ENCODE results near the gene GCLM. TPM values are rescaled to one million over a fixed set of nuclear protein-coding genes. Genes with fewer than 3 reads are reported as not detected.
"Not testable (repeated sequence)": the region's sequence is repeated elsewhere in the genome, so short reads cannot be mapped to it uniquely, and the experiment has no call there.

Gene GCLM
- total RNA-seq, 2 experiments from 2014 or later, result 19.6 to 21.2 TPM

DNA sequence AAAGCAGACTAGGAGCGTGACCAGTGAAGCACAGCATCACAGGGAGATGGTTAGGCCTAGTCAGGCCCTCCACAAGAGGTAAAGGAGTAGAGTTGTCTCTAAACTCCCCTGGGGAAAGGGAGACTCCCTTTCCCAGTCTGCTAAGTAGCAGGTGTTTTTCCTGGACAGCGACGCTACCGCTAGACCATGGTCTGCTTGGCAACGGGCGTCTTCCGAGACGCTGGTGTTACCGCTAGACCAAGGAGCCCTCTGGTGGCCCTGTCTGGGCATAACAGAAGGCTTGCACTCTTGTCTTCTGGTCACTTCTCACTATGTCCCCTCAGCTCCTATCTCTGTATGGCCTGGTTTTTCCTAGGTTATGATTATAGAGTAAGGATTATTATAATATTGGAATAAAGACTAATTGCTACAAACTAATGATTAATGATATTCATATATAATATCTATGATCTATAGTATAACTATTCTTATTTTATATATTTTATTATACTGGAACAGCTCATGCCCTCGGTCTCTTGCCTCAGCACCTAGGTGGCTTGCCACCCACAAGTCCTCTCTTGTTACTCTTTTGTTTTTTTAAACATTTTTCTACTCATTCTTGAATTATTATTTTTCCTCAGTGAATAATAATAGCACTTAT is 58.4 kb downstream of the GCLM start:
- CTCF ChIA-PET, result interaction anchor here (1.3 to 2.6 kb wide), 2 partner anchors 221 to 231 kb away, joined by 3 to 10 read pairs; no protein-coding TSS in a partner anchor
- POLR2A ChIA-PET, result not testable (repeated sequence)

DNA sequence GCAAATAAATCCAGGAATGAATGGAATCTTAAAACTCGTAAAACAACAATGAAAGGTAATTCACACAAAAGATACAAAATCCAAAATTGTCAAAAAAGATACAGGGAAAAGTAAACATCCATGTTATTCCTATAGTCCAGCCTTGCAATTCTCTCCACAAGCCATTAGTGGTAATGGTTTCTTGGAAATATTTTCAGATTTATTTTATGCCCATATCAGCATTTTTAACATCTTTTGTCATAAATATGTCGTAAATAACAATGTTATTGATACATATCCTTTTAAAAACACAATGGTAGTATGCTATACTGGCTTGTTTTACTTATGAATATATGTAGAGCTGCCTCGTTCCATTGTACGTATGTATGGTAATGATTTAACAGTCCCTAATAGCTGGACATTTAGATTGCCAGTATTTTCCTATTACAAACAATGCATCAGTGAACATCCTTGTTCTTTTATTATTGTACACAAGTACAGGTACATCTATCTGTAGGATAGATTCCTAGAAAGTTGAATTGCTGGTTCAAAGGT is 60.8 kb downstream of the GCLM start:
- CTCF ChIA-PET, result interaction anchor here (1.0 kb wide), 1 partner anchor 31 kb away, joined by 3 read pairs; the partner anchor contains the start of gene DNTTIP2
- POLR2A ChIA-PET, result interaction anchor here (1.4 kb wide), 1 partner anchor 24 kb away, joined by 4 read pairs; no protein-coding TSS in a partner anchor

DNA sequence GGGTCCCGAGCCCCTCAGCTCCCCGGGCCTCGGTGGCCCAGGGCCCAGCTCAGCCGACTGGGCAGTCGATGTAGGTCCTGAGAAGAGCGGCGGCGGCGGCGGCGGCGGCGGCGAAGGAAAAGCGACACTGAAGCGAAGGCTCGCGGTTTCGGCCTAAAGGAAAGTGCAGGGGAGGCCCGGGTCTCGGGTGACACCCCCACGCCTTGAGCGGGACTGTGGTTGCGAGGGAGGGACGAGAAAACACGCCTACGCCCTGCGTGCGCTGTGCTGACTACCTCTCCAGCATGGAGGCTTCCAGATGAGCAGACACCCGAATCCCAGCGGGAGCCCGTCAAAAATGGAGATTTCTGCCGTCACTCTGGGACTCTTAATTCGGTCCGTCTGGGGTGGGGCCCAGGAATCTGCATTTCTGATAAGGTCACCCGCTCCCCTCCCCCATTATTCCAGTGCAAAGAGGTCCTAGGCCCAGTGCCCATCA is 61.4 kb downstream of the GCLM start:
- ChIA-PET CTCF (interaction anchor here (1.0 kb wide), 1 partner anchor 32 kb away, joined by 3 read pairs; the partner anchor contains the start of gene DNTTIP2), POLR2A (interaction anchor here (1.4 kb wide), 1 partner anchor 25 kb away, joined by 4 read pairs; no protein-coding TSS in a partner anchor)

DNA sequence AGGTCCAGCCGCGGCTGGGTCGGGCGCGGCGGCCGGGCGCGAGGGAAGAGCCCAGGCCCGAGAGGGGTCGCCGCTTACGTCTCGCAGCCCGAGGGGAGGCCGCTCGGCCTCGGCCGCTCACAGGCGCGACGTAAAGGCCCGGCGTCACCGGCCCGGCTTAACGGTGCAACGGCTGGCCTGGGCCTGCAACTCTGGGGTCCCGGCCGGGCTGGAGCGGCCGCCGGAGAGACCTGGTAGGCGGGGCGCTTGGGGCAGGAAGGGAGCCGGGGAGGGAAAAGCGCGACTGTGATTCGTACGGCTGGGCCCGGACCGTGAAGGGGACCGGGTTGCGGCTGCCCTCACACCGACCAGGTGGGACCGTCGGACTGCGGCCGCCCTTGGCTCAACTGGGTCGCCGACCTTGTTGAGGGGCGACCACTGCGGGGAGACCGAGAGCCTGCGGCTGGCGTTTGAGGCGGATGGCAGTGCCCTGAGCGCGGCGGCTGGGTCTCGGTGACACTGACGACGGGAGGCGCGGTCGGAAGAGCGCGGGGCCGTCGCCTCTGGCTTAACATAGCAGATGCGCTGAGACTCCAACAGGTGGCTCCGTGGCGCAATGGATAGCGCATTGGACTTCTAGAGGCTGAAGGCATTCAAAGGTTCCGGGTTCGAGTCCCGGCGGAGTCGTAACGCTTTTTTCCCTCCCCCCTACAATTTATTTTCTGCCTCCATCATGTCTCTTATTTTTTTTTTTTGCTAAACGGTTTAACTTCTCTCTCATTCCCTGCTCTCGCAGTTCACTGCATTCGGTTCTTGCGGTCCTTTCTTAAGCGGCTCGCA is 62.0 kb downstream of the GCLM start:
- ChIA-PET POLR2A (interaction anchor here (0.7 to 2.0 kb wide), 4 partner anchors 24 to 62 kb away, joined by 3 to 11 read pairs (median 4); partner anchors contain the start of genes DNTTIP2 and GCLM), CTCF (no interaction called here)

DNA sequence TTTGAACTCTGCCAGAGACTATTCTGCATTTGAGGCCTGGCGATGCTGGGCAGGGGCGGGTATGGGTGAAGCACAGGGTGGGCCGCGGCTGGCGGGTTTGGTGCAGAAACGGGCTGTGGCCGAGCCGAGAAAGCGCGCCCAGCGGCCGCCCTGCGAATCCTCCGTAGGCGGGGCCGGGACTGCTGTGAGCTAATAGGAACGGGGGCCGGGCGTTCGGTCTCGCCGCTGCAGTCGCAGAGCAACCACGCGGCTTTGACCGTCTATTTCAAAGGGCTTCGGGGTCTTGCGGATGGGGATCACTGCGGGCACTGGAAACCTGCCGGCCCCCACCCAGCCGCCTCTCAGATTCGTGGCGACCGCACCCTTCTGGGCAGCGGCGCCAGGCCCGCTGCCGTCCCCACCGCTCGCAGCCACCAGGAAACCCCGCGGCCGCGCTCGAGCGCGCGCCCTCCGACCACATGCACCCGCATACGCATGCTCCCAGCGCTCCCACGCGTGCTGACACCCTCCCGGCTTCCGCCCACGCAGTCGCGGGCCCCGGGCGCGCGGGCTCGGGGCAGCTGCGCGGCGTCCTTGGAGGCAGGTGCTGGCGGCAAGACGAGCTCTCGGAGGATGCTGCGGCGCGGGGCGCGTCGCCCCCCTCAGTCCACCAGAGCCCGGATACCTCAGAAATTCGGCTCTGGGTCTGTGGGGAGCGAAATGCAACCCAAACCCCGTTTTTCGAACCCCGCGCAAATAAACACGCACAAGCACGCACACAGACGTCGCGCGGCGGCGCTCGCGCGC is 62.8 kb downstream of the GCLM start:
- CTCF ChIA-PET, result interaction anchor here (0.9 to 1.6 kb wide), 3 partner anchors 62 to 217 kb away, joined by 3 to 5 read pairs (median 4); no protein-coding TSS in a partner anchor
- POLR2A ChIA-PET, result interaction anchor here (0.6 to 2.0 kb wide), 9 partner anchors 24 to 572 kb away, joined by 3 to 11 read pairs (median 4); partner anchors contain the start of genes ABCD3, DNTTIP2 and GCLM

DNA sequence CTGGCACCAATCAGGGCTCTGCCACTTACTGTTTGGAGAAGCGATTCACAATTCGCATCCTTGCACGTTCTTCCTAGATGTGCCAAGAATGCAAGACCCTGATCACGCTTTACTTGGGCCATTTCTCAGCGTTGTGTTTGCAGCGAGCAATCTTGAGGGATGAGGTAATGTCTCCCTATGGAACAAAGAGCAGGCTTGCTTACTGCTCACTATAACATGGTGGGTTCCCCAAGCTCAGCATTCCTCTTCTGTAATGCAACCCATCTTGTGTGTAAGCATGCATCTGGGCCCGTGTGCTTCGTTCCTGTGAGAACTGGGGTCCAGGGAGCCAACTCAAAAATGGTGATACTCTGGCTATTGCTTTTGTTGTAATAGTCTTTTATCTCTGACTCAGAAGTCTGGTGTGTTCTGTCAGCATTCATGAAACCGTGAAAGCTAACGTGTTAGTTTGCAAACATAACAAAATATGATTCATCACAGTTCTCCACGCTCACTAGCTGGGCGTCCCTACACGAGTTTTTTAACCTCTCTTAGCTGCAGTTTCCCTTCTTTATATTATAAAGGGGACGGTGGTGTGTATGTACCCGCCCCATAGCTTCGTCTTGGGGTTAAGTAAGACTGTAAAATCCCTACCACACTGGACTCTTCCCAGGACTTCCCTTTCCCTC is 63.6 kb downstream of the GCLM start:
- CTCF ChIA-PET, result interaction anchor here (0.9 to 2.8 kb wide), 4 partner anchors 63 to 220 kb away, joined by 3 to 9 read pairs (median 4); no protein-coding TSS in a partner anchor
- POLR2A ChIA-PET, result interaction anchor here (0.6 to 2.0 kb wide), 7 partner anchors 27 to 572 kb away, joined by 3 to 11 read pairs (median 5); partner anchors contain the start of genes ABCD3, DNTTIP2 and GCLM

DNA sequence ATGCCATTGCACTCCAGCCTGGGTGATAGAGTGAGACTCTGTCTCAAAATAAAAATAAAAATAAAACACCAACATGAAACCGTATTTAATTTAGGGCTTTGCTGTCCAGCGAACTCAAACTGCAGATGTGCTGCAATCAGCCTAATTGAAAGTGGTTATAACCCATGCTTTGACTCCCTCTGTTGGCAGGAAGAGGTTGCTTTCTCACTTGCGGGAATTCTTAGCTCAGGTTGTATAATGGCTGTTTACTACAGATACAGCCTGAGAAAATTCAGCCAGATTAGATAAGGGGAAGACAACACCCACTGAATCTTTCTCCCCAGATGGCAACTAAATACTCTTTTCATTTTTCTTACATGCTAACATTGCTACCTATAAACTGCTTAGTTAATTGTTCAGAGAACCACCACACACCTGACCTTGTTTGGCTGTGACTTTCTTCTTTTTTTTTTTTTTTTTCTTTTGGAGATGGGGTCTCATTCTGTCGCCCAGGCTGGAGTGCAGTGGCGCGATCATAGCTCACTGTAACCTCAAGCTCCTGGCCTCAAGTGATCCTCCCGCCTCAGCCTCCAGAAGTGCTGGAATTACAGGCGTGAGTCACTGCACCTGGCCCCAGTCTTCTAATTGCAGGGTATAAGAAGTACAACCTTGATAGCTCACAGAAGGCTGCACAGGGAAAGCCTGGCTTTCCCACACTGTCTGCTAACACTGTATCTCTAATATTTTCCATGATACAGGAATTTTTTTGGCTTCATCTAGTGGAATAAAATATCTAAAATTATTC is 64.8 kb downstream of the GCLM start:
- CTCF ChIA-PET, result interaction anchor here (0.7 to 2.8 kb wide), 12 partner anchors 20 to 238 kb away, joined by 3 to 16 read pairs (median 4); no protein-coding TSS in a partner anchor

DNA sequence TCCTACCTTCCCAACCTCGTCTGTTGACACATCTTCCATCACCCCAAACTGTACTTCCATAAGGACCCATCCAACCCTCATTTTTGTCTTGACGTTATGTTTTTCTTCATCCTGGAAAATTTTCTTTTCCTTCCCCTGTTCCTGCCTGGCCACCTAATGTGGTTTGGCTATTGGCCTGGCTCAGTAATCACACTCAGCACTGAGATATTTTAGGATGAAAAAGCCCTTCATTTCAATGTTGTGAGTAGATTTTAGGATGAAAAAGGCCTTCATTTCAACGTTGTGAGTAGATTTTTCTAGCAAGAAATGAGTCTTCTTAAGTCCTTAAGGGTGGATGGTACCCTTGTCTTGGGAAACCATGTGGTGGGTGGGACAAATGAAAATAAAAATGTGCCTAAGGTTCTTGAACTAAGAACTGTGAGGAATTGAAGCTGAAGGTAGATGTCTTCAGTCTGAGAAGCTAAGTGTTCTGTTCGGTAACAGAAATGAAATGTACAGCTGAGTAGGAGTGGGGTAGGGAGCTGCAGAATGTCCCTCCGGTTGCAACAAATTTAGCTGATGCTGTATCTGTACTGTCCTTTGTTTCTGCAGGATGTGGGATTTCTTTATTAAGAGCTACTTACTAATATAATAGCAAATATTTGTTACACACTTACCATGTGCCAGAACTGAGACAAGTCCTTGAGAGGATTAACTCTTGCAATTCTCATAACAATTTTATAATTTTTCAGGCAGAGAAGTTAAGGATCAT is 66.3 kb downstream of the GCLM start:
- CTCF ChIA-PET, result interaction anchor here (2.1 to 2.8 kb wide), 4 partner anchors 29 to 217 kb away, joined by 8 to 16 read pairs (median 10); no protein-coding TSS in a partner anchor
- POLR2A ChIA-PET, result interaction anchor here (0.6 kb wide), 1 partner anchor 662 kb away, joined by 3 read pairs; no protein-coding TSS in a partner anchor

More for the DNA sequence above, 64.8 kb downstream of the GCLM start:
- POLR2A ChIA-PET, result interaction anchor here (0.6 kb wide), 1 partner anchor 27 kb away, joined by 5 read pairs; no protein-coding TSS in a partner anchor

DNA sequence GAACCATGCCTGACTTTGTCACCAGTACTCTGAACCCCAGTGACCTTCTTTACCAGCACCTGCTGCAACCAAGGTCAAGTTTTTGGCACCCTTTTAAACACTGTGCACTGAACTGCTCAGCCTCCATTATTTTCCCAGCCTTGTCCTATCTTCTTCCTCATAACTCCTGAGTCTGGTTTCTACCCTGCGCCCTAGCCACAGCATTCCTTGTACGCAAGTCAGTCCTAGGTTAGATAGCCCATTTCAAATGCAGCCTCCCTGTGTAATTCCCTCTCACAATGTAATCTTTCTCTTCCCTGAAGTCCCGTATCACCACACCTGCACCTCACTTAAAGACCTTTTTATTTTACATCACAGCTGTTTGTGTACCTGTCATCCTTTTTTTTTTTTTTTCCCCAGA is 67.5 kb downstream of the GCLM start:
- CTCF ChIA-PET, result no interaction called here
- POLR2A ChIA-PET, result no interaction called here

DNA sequence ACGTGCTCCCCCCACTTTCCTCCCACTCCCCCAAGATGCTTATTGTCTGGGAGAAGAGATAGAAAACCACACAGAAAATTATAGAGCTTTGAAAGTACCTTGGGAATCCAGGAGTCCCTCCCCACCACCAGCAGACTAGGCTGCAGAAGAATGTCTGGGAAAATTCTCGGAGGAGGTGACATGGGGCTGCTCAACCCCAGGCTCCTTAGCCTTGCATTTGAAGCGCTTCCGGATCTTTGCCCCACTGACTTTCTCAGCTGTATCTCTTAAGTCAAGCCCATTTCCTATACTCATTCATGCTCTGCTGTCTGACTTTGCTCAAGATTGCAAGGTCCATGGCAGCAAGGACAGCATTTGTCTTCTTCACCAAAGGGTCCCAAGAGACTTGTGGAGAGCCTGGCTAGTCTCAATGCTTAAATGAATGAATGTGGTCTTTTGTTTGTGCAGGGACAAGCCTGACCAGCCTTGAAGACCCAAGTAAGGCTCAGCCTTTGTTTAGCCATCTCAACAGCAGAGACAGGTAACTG is 68.2 kb downstream of the GCLM start:
- ChIA-PET POLR2A (no interaction called here), CTCF (no interaction called here)

DNA sequence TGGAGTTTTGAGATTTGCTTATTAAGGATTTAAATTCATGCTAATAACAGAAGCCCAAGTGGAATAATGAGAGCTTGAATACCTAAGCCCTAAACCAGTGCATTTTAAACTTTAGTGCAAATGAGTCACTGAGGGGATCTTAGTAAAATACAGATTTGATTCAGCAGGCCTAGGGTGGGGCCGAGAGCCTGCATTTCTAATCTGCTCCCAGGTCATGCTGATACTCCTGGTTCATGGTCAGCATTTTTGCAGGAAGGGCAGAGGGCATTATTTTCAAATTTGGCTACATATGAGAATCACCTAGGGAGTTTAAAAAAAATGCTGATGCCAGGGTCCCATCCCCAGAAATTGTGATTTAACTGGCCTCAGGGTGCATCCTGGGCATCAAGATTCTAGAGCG is 69.5 kb downstream of the GCLM start:
- CTCF ChIA-PET, result interaction anchor here (0.9 kb wide), 1 partner anchor 210 kb away, joined by 3 read pairs; no protein-coding TSS in a partner anchor

DNA sequence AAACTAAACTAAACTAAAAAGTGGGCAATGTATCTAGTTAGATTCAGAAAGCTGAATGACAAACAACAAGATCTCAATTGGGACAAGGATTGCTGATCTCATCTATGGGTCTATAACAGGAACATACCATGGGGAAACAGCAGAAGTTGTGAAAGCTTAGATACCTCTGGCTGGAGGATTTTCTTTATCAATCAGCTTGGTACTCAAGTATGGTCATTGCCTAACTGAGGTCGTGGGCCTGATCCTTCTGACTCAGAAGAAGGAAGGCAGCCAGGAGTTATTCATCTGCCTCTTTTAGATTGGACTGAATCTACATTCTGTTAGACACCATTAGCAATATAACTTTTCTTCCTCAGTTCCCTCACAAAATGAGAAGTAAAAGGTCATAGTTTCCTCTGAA is 69.9 kb downstream of the GCLM start:
- ChIA-PET CTCF (interaction anchor here (0.9 kb wide), 1 partner anchor 210 kb away, joined by 3 read pairs; no protein-coding TSS in a partner anchor), POLR2A (no interaction called here)

More for the DNA sequence above, 69.5 kb downstream of the GCLM start:
- POLR2A ChIA-PET, result no interaction called here

DNA sequence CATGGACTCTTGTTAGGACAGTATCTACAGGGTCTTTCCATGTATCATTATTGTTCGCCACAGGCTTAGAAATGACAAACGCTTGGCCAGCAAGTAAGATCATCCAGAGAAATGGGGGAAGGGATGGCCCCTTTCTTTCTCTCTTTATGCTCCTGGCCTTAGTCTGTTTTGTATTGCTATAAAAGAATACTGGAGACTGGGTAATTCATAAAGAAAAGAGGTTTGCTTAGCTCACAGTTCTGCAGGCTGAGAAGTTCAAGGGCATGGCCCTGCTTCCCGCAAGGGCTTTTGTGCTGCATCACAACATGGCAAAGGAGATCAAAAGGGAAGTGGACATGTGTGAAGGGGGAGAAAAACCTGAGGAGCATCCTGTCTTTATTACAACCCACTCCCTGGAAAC is 71.3 kb downstream of the GCLM start:
- POLR2A ChIA-PET, result no interaction called here

More for the DNA sequence above, 71.3 kb downstream of the GCLM start:
- CTCF ChIA-PET, result no interaction called here
